Right lung (tissue), 5 donors: Measurements from ENCODE around the gene SLC12A3. TPM values are rescaled to one million over a fixed set of nuclear protein-coding genes. Genes with fewer than 3 reads are reported as not detected.

ENCODE experiments used
- polyA plus RNA-seq, 5 donors: library from polyadenylated mRNA; unstranded; fragments of 120-200 nt; gene quantifications; one replicate each; pipeline versions ENCODE4 v1.2.1 to v1.2.3, GENCODE V29; 2013; ENCODE audit warnings: inconsistent platforms in 1 of 5, low replicate concordance in 1 of 5; ENCODE audit not compliant: insufficient read length in 5 of 5, insufficient read depth in 1 of 5

SLC12A3 gene
- polyA plus RNA-seq, 5 donors = 0.05 to 0.34 (median 0.08) TPM

Other genes starting within 250 kb of the SLC12A3 start
- gene MT1E, start 239.4 kb upstream of the SLC12A3 start, polyA plus RNA-seq = 10 to 100 TPM; 10.6 to 21.5 (median 15.0) TPM
- 1 to 10 TPM in 1 of 5 donors, under 1 TPM in 4; 0.70 to 1.2 (median 0.87) TPM for gene MT1M, start 232.5 kb upstream of the SLC12A3 start, polyA plus RNA-seq
- under 1 TPM in 1 of 5 donors, not detected in 4; 0.58 TPM for gene MT1A, start 226.5 kb upstream of the SLC12A3 start, polyA plus RNA-seq
- not detected for gene MT1B, start 213.3 kb upstream of the SLC12A3 start, polyA plus RNA-seq
- gene MT1F, start 207.2 kb upstream of the SLC12A3 start, polyA plus RNA-seq = 10 to 100 TPM in 1 of 5 donors, 1 to 10 TPM in 4; 4.7 to 11.0 (median 5.7) TPM
- gene MT1G, start 197.1 kb upstream of the SLC12A3 start, polyA plus RNA-seq = 10 to 100 TPM in 1 of 5 donors, 1 to 10 TPM in 2, under 1 TPM in 1, not detected in 1; 0.41 to 37.0 (median 2.0) TPM
- gene MT1H, start 195.4 kb upstream of the SLC12A3 start, polyA plus RNA-seq = 10 to 100 TPM in 1 of 5 donors, 1 to 10 TPM in 1, not detected in 3; 1.2 to 17.0 TPM
- gene MT1X, start 182.7 kb upstream of the SLC12A3 start, polyA plus RNA-seq = 10 to 100 TPM; 13.6 to 17.7 (median 16.4) TPM
- 10 to 100 TPM; 60.7 to 67.2 (median 63.6) TPM for gene NUP93, start 135.1 kb upstream of the SLC12A3 start, polyA plus RNA-seq
- 100 to 1,000 TPM in 3 of 5 donors, 10 to 100 TPM in 2; 95.7 to 124 (median 104) TPM for gene HERPUD1, start 66.9 kb downstream of the SLC12A3 start, polyA plus RNA-seq
- gene CETP, start 96.7 kb downstream of the SLC12A3 start, polyA plus RNA-seq = 10 to 100 TPM; 11.3 to 14.7 (median 12.6) TPM
- 10 to 100 TPM in 4 of 5 donors, 1 to 10 TPM in 1; 8.2 to 13.9 (median 10.7) TPM for gene NLRC5, start 124.3 kb downstream of the SLC12A3 start, polyA plus RNA-seq
- 10 to 100 TPM; 57.6 to 78.2 (median 70.1) TPM for gene CPNE2, start 227.4 kb downstream of the SLC12A3 start, polyA plus RNA-seq